GM12873 (cell line): ENCODE results near the gene KNL1.

Experiments
- TF ChIP-seq, protein P1 (sequence below): IDR thresholded peaks from 2 replicates; pipeline ENCODE4 v1.5.1; 2012; ENCODE audit warnings: low read depth, mild to moderate bottlenecking, moderate library complexity, low read length, control low read depth; ENCODE audit not compliant: insufficient read depth; ENCODE audit errors: missing control alignments

Gene KNL1, protein sequence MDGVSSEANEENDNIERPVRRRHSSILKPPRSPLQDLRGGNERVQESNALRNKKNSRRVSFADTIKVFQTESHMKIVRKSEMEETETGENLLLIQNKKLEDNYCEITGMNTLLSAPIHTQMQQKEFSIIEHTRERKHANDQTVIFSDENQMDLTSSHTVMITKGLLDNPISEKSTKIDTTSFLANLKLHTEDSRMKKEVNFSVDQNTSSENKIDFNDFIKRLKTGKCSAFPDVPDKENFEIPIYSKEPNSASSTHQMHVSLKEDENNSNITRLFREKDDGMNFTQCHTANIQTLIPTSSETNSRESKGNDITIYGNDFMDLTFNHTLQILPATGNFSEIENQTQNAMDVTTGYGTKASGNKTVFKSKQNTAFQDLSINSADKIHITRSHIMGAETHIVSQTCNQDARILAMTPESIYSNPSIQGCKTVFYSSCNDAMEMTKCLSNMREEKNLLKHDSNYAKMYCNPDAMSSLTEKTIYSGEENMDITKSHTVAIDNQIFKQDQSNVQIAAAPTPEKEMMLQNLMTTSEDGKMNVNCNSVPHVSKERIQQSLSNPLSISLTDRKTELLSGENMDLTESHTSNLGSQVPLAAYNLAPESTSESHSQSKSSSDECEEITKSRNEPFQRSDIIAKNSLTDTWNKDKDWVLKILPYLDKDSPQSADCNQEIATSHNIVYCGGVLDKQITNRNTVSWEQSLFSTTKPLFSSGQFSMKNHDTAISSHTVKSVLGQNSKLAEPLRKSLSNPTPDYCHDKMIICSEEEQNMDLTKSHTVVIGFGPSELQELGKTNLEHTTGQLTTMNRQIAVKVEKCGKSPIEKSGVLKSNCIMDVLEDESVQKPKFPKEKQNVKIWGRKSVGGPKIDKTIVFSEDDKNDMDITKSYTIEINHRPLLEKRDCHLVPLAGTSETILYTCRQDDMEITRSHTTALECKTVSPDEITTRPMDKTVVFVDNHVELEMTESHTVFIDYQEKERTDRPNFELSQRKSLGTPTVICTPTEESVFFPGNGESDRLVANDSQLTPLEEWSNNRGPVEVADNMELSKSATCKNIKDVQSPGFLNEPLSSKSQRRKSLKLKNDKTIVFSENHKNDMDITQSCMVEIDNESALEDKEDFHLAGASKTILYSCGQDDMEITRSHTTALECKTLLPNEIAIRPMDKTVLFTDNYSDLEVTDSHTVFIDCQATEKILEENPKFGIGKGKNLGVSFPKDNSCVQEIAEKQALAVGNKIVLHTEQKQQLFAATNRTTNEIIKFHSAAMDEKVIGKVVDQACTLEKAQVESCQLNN (N-terminal part only)

DNA sequence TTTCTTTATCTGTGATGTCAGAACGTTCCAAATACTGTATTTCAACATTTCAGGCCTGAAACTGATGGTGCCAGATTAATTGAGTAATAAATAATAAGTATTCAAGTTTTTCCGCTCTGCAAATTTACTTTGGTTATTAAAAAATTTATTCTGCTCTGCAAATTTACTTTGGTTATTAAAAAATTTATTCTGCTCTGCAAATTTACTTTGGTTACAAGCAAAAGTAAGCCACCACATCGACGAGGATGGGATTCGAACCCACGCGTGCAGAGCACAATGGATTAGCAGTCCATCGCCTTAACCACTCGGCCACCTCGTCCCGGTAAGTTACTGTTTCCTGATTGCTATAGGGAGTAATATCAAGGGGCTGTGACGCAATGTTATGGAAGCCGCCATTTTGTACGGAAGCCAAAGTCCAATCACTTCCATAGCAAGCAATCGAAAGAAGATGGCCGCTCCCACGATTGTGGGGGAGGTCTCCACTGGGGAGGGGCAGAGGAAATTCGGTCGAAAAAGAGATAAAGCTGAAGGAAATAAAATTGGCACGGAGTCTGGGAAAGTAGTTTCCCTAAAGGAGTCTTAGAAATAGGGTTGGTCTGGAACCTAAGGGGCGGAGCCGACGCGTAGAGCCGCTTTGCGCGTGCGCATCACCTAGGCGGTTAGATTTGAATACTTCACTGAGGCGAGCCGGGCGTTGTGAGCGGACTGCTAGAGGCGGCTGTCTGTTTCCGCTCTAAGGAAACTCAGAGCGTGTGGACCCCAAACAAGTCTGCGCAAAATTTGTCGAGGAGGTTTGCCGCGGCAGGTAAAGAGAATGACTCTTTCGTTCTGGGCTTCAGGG is at the start of gene KNL1:
TSS of gene KNL1 (plus strand) at position 662 of the 841 bp plus-strand sequence. CDS start 8,683 bp downstream, outside the sequence.
- TF ChIP-seq, protein P1, sequence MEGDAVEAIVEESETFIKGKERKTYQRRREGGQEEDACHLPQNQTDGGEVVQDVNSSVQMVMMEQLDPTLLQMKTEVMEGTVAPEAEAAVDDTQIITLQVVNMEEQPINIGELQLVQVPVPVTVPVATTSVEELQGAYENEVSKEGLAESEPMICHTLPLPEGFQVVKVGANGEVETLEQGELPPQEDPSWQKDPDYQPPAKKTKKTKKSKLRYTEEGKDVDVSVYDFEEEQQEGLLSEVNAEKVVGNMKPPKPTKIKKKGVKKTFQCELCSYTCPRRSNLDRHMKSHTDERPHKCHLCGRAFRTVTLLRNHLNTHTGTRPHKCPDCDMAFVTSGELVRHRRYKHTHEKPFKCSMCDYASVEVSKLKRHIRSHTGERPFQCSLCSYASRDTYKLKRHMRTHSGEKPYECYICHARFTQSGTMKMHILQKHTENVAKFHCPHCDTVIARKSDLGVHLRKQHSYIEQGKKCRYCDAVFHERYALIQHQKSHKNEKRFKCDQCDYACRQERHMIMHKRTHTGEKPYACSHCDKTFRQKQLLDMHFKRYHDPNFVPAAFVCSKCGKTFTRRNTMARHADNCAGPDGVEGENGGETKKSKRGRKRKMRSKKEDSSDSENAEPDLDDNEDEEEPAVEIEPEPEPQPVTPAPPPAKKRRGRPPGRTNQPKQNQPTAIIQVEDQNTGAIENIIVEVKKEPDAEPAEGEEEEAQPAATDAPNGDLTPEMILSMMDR = no peak

DNA sequence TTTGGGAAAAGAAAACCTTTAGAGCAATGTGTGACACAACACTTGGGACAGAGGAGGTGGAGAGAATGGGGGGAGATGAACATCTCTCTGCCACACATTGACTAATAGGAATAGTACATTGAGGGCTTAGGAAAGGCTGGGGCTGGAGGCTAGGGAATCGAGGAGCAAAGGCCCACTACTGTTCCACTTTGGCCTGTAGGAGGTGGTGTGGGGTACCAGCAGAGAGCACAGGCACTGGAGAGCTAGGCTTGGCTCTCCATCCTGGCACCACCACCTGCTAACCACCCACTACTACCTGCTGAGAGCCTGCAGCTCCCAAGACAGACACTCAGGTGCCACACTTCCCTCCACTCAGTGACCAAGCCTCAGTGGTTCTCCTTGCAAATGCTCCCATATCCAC is 48.6 kb upstream of the KNL1 start:
- TF ChIP-seq, protein P1 = peak; percentile 55

DNA sequence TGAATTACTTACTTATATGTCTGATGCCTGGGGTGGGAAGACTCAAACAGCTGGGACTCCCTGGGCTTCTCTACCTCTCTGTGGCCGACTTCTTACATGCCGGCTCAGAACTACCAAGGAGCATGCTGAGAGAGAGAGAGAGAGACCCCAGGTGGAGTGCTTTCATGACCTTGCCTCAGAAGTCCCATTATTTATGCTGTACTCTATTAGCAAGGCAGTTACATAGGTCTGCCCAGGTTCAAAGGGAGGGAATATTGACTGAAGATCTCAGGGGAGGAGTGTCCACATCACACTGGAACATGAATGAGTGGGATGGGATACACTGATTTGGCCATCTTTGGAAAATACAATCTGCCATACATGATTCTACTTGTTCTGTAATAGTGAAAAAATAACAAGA is 45.4 kb upstream of the KNL1 start:
- TF ChIP-seq, protein P1 = no peak

DNA sequence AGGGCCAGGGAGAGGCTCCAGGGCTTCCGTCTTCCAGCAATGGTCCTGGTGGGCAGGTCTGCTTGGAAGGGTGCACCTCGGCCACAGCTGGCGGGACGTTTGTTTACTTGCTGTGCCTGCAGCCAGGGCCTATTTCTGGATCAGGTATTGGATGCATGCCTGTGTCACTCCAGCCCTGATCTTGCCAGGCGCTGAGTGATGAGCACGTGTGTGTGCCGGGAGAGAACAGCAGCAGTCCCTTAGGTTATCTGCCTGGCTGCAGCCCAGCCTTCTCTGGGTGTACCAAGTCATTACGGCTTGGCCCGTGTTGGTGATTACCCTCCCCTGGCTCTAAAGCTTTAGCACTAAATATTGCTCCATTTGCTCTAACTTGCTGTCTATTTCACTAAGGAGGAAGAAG is 44.2 kb upstream of the KNL1 start:
- TF ChIP-seq, protein P1 = no peak

DNA sequence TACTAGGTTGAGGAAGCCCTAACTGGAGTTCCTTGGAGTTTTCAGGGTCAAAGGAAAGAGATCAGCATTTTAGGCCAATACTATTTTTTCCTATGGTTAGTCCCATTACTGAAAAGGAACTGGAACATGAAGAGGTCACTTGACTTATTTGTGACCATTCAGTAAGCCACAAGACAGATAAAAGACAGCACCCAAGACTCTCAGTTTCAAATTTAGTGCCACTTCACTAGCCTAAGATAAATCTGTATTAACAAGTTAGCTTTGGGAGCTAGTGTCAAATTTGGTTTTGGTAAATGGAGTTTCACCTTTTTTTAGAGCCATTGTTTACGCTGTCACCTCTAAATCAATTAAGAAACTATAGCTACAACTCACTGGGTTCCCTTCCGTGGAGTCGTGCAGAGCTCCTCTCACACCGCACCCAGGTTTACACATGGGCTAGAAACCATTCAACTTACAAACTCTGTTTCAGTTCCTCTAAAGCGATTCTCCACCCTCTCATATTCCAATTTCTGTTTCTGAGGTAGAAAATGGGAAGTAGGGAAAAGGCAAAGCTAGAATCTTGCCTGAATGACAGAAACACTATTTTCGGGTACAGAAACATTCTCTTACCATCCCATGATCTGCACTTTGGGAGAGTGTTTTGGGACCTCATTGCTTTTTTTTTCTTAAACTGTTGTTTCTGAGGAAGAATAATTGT is 43.6 kb upstream of the KNL1 start:
- TF ChIP-seq, protein P1 = no peak

DNA sequence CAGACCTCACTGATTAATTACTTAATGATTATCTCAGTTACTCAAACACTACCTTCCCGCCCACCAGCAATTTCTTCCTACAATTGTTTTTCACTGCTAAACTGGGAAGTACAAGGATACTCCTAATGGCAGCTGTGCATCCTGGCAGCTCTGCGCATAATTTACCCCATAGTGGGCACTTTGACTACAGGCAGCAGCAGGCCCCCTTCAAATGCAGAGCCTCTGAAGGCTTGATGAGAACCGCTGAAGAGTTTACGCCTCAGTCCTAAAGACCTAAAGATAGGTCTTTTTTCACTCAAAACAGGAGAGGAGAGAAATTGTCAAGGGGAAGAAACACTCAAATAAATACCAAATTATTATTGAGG is 39.9 kb upstream of the KNL1 start:
- TF ChIP-seq, protein P1 = no peak
